Panc1 (cell line): ENCODE measurements around the gene CREG1. TPM values are rescaled to one million over a fixed set of nuclear protein-coding genes. Genes with fewer than 3 reads are reported as not detected.

ENCODE experiments used
- ATAC-seq: fragments of 200-7000 bp; cut with Tn5 transposase; 2 replicates; pipeline ENCODE4 v1.9.1; 2020; ENCODE audit warnings: mild to moderate bottlenecking, moderate library complexity
- BruUV-seq: library from RNA; stranded (reverse); fragments of 400-500 nt; replicated peaks from 2 replicates; lab custom pipeline; 2021; lab: Mats Ljungman, UMichigan
- CTCF ChIA-PET: fragments of 300-600 bp; sonication (Branson Sonifier 250); formaldehyde crosslinking; loops from one replicate; lab custom pipeline; 2022; ENCODE audit warnings: antibody characterized with exemption; lab: Charles Lee
- POLR2A ChIA-PET: fragments of 300-600 bp; sonication (Branson Sonifier 250); formaldehyde crosslinking; loops from one replicate; lab custom pipeline; 2022; ENCODE audit warnings: antibody characterized with exemption; lab: Charles Lee
- DNase-seq: peaks from one replicate; pipeline ENCODE4 v3.0.0-alpha.2; 2010; ENCODE audit warnings: low read depth, low spot score
- H3K27ac ChIP-seq: 2 replicates; pipeline ENCODE4 v1.5.1; 2011; ENCODE audit warnings: mild to moderate bottlenecking, low read length, inconsistent platforms
- H3K27me3 ChIP-seq: fragments of 200-500 bp; sonication (Bioruptor generic); 2 replicates; pipeline ENCODE4 v1.6.0; 2014; ENCODE audit warnings: low read length, inconsistent platforms; ENCODE audit not compliant: control insufficient read depth, insufficient read depth
- H3K36me3 ChIP-seq: fragments of 200-500 bp; sonication (Bioruptor generic); 2 replicates; pipeline ENCODE4 v1.5.1; 2014; ENCODE audit warnings: inconsistent platforms, mild to moderate bottlenecking, low read length, moderate library complexity; ENCODE audit not compliant: control insufficient read depth, insufficient read depth
- H3K4me1 ChIP-seq: 2 replicates; pipeline ENCODE4 v1.5.1; 2011; ENCODE audit warnings: inconsistent platforms, mild to moderate bottlenecking, low read length, moderate library complexity; ENCODE audit not compliant: control insufficient read depth, insufficient read depth
- H3K4me3 ChIP-seq, 2 experiments: 2 replicates each; pipeline ENCODE4 v1.5.1; 2011 to 2012; ENCODE audit warnings: low read depth in 2 of 2, low read length in 2 of 2, mild to moderate bottlenecking in 2 of 2, inconsistent platforms in 1 of 2, moderate library complexity in 1 of 2
- H3K9me3 ChIP-seq: fragments of 200-500 bp; sonication (Bioruptor generic); 2 replicates; pipeline ENCODE4 v1.5.1; 2014; ENCODE audit warnings: low read depth, mild to moderate bottlenecking, inconsistent platforms, low read length, moderate library complexity; ENCODE audit not compliant: control insufficient read depth, insufficient read depth
- POLR2AphosphoS5 ChIP-seq: IDR thresholded peaks from 2 replicates; pipeline ENCODE4 v1.6.1; 2012; ENCODE audit warnings: mild to moderate bottlenecking, low read depth, low read length, moderate library complexity
- SIN3A ChIP-seq: IDR thresholded peaks from 2 replicates; pipeline ENCODE4 v1.6.1; 2012; ENCODE audit warnings: low read depth, mild to moderate bottlenecking, low read length, moderate library complexity, borderline replicate concordance; ENCODE audit not compliant: insufficient read depth
- TCF7L2 ChIP-seq: IDR thresholded peaks from 2 replicates; pipeline ENCODE4 v1.6.1; 2011; ENCODE audit warnings: mild to moderate bottlenecking, low read depth, low read length, inconsistent platforms
- in situ Hi-C: cut with HindIII; loops from 2 replicates; pipeline ENCODE4 v1.10.0; 2016; ENCODE audit warnings: low sequenced_read_pairs, low pct_unique_long_range_greater_than_20kb
- intact Hi-C: fragments of 100-400 bp; cut with micrococcal nuclease; formaldehyde crosslinking; loops from one replicate; pipeline ENCODE4 v1.10.0; 2022; ENCODE audit not compliant: unreplicated experiment
- total RNA-seq: library from RNA; stranded (reverse); gene quantifications from one replicate; pipeline ENCODE4 v1.2.1, GENCODE V29; 2021; ENCODE audit not compliant: unreplicated experiment
- TF ChIP-seq, protein P1 (sequence below), 2 experiments: IDR thresholded peaks; 2 replicates each; pipeline ENCODE4 v1.6.1; 2011 to 2012; ENCODE audit warnings: low read depth in 2 of 2, control low read depth in 1 of 2, low read length in 1 of 2, mild to moderate bottlenecking in 1 of 2, moderate library complexity in 1 of 2; ENCODE audit not compliant: insufficient read depth in 1 of 2
- TF ChIP-seq, protein P2 (sequence below): fragments of 450-650 bp; IDR thresholded peaks from 2 replicates; pipeline ENCODE4 v1.5.1; 2017; ENCODE audit warnings: mild to moderate bottlenecking

The CREG1 gene
- total RNA-seq, 1 experiment from 2014 or later: 25.9 TPM

DNA sequence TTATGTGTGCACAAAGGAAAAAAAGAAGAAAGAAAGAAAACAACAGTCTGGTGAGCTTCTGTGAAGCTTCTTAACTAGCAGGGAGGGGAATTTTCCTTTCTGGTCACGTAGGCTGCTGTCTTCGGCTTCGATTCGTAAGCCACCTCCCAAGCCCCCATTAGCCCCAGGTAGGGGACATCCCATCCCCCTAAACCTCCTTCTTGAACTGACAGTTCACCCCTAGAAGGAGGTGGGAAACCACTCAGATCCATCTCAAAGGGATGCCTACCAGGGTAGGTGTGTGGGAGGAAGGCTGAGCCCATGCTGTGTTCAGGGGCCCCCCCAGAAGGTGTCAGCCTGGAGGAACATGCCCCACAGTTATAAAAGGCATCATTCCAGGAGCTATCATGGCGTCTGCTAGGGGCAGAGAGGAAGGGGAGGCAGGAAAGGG lies 61.1 kb downstream of the CREG1 start:
- H3K9me3 ChIP-seq: no peaks in the 10 kb centered on the region
- in situ Hi-C loops: no loop called here

DNA sequence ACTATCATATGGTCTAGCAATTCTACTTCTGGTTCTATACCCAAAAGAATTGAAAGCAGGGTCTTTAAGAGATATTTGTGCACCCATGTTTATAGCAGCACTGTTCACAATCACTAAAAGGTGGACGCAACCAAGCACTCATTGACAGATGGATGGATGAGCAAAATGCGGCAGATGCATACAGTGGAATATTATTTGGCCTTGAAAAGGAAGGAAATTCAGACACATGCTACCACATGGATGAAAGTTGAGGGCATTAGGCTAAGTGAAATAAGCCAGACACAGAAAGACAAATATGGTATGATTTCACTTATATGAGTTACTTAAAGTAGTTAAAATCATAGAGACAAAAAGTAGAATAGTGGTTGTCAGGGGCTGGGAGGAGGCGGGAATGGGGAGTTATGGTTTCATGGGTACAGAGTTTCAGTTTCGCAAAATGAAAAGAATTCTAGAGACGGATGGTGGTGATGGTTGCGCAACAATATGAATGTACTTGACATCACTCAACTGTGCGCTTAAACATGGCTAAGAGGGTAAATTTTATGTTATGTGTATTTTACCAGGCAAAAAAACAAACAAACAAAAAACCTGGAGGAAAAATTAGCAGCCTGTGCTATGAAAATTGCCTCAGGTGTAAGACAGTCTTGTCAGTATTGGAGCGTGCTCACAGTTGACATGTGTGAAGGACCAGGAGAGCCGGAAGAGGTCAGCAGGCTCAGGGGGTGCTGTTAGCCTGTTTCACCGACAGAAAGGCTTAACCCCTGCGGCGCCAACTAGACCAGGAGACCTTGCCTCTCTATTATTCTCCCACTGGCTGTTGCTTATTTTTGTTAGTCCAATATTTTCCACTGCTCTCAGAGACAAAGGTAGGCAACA lies 61.7 kb downstream of the CREG1 start:
- no peak for DNase-seq
- H3K27me3 ChIP-seq: 0 out of 2 replicates have a peak, but pooled peaks cover 7% of the 10 kb centered on the region
- H3K4me3 ChIP-seq: no peak overlapping the region
- in situ Hi-C loops: no loop called here
- BruUV-seq: no TSS peak
- no peak for ATAC-seq
- ChIA-PET CTCF (no interaction called here), POLR2A (no interaction called here)
- no peaks in the 10 kb centered on the region for H3K36me3 ChIP-seq
- H3K27ac ChIP-seq: no peak overlapping the region
- intact Hi-C loops: no loop called here
- TF ChIP-seq, protein P1, sequence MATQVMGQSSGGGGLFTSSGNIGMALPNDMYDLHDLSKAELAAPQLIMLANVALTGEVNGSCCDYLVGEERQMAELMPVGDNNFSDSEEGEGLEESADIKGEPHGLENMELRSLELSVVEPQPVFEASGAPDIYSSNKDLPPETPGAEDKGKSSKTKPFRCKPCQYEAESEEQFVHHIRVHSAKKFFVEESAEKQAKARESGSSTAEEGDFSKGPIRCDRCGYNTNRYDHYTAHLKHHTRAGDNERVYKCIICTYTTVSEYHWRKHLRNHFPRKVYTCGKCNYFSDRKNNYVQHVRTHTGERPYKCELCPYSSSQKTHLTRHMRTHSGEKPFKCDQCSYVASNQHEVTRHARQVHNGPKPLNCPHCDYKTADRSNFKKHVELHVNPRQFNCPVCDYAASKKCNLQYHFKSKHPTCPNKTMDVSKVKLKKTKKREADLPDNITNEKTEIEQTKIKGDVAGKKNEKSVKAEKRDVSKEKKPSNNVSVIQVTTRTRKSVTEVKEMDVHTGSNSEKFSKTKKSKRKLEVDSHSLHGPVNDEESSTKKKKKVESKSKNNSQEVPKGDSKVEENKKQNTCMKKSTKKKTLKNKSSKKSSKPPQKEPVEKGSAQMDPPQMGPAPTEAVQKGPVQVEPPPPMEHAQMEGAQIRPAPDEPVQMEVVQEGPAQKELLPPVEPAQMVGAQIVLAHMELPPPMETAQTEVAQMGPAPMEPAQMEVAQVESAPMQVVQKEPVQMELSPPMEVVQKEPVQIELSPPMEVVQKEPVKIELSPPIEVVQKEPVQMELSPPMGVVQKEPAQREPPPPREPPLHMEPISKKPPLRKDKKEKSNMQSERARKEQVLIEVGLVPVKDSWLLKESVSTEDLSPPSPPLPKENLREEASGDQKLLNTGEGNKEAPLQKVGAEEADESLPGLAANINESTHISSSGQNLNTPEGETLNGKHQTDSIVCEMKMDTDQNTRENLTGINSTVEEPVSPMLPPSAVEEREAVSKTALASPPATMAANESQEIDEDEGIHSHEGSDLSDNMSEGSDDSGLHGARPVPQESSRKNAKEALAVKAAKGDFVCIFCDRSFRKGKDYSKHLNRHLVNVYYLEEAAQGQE (IDR thresholded peaks at IDR 0.05; ENCODE audit: insufficient read depth in 1 of 2, low read depth in 2 of 2, low read length in 1 of 2): no peak
- no peak for TF ChIP-seq POLR2AphosphoS5
- TF ChIP-seq TCF7L2: no peak
- no peak for TF ChIP-seq SIN3A
- TF ChIP-seq, protein P2, sequence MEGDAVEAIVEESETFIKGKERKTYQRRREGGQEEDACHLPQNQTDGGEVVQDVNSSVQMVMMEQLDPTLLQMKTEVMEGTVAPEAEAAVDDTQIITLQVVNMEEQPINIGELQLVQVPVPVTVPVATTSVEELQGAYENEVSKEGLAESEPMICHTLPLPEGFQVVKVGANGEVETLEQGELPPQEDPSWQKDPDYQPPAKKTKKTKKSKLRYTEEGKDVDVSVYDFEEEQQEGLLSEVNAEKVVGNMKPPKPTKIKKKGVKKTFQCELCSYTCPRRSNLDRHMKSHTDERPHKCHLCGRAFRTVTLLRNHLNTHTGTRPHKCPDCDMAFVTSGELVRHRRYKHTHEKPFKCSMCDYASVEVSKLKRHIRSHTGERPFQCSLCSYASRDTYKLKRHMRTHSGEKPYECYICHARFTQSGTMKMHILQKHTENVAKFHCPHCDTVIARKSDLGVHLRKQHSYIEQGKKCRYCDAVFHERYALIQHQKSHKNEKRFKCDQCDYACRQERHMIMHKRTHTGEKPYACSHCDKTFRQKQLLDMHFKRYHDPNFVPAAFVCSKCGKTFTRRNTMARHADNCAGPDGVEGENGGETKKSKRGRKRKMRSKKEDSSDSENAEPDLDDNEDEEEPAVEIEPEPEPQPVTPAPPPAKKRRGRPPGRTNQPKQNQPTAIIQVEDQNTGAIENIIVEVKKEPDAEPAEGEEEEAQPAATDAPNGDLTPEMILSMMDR: no peak
- no peaks in the 10 kb centered on the region for H3K4me1 ChIP-seq
- no peaks in the 10 kb centered on the region for H3K9me3 ChIP-seq

More for the DNA sequence above, 61.1 kb downstream of the CREG1 start:
- H3K27me3 ChIP-seq: 0 out of 2 replicates have a peak, but pooled peaks cover 7% of the 10 kb centered on the region
- no peak for ATAC-seq
- ChIA-PET POLR2A (no interaction called here), CTCF (no interaction called here)
- H3K4me1 ChIP-seq: no peaks in the 10 kb centered on the region
- no peak for TF ChIP-seq POLR2AphosphoS5
- TF ChIP-seq TCF7L2: no peak
- no peak for TF ChIP-seq SIN3A
- TF ChIP-seq, protein P1 (IDR thresholded peaks at IDR 0.05; ENCODE audit: insufficient read depth in 1 of 2, low read depth in 2 of 2, low read length in 1 of 2): no peak
- TF ChIP-seq, protein P2: no peak
- no peak overlapping the region for H3K4me3 ChIP-seq
- BruUV-seq: no TSS peak
- H3K27ac ChIP-seq: no peak overlapping the region
- no peak for DNase-seq
- no peaks in the 10 kb centered on the region for H3K36me3 ChIP-seq
- intact Hi-C loops: no loop called here
